ENCODE measurements around the gene TMEM140. TPM values are rescaled to one million over a fixed set of nuclear protein-coding genes. Genes with fewer than 3 reads are reported as not detected.

Gene TMEM140
- polyA plus RNA-seq, 4 donors = 5.4 to 19.3 (median 12.4) TPM

- no peak overlapping the region for H3K4me3 ChIP-seq (ENCODE audit: low read depth in 1 of 3, low read length in 3 of 3)
- peaks cover 0 to 38% of the 10 kb centered on the region in 2 donors for H3K9me3 ChIP-seq (ENCODE audit: control insufficient read depth in 2 of 2, insufficient read depth in 1 of 2, low read depth in 1 of 2, low read length in 1 of 2)
- whole genome bisulfite sequencing, 3 donors = 61 to 71% (median 69%) methylated on average over 5 of the region's 5 CpGs
- DNase-seq (peak; percentile 29 to 59), FAIRE-seq (no peak)
- peaks cover 0 to 36% (median 5%) of the 10 kb centered on the region in 3 donors for H3K36me3 ChIP-seq (ENCODE audit: control insufficient read depth in 3 of 3, insufficient read depth in 2 of 3, low read depth in 1 of 3, low read length in 3 of 3)
- no peaks in the 10 kb centered on the region for H3K27me3 ChIP-seq (ENCODE audit: control insufficient read depth in 3 of 3, insufficient read depth in 3 of 3, low read length in 3 of 3)
- H3K4me1 ChIP-seq (ENCODE audit: control insufficient read depth in 3 of 3, insufficient read depth in 2 of 3, low read depth in 1 of 3, low read length in 2 of 3) = peaks cover 4 to 12% (median 7%) of the 10 kb centered on the region in 3 donors
- H3K27ac ChIP-seq (ENCODE audit: low read depth in 1 of 3, low read length in 2 of 3) = peak overlapping the region; percentile 16 to 75 (median 50)
Measured at GRCh38 chr7:135160098-135160857, 12.4 kb downstream of the TMEM140 start.

GRCh38 chr7:135160858-135161653 is 13.2 kb downstream of the TMEM140 start:
- Histone ChIP-seq H3K4me3 (ENCODE audit: low read depth in 1 of 3, low read length in 3 of 3) (no peak overlapping the region), H3K9me3 (ENCODE audit: control insufficient read depth in 2 of 2, insufficient read depth in 1 of 2, low read depth in 1 of 2, low read length in 1 of 2) (peaks cover 0 to 31% of the 10 kb centered on the region in 2 donors), H3K36me3 (ENCODE audit: control insufficient read depth in 3 of 3, insufficient read depth in 2 of 3, low read depth in 1 of 3, low read length in 3 of 3) (peaks cover under 1 to 42% (median 8%) of the 10 kb centered on the region in 3 donors), H3K27me3 (ENCODE audit: control insufficient read depth in 3 of 3, insufficient read depth in 3 of 3, low read length in 3 of 3) (no peaks in the 10 kb centered on the region), H3K4me1 (ENCODE audit: control insufficient read depth in 3 of 3, insufficient read depth in 2 of 3, low read depth in 1 of 3, low read length in 2 of 3) (peaks cover 4 to 12% (median 7%) of the 10 kb centered on the region in 3 donors), H3K27ac (ENCODE audit: low read depth in 1 of 3, low read length in 2 of 3) (peak overlapping the region in 2 of 3 donors; percentile 5 to 75)
- WGBS, 3 donors = 63 to 81% (median 76%) methylated on average over 9 of the region's 9 CpGs
- FAIRE-seq (no peak), DNase-seq (no peak)

GRCh38 chr7:135161669-135162068 is 13.8 kb downstream of the TMEM140 start:
- Histone ChIP-seq H3K27ac (ENCODE audit: low read depth in 1 of 3, low read length in 2 of 3) (peak overlapping the region in 2 of 3 donors; percentile 2 to 38), H3K36me3 (ENCODE audit: control insufficient read depth in 3 of 3, insufficient read depth in 2 of 3, low read depth in 1 of 3, low read length in 3 of 3) (peaks cover 3 to 49% (median 10%) of the 10 kb centered on the region in 3 donors), H3K4me1 (ENCODE audit: control insufficient read depth in 3 of 3, insufficient read depth in 2 of 3, low read depth in 1 of 3, low read length in 2 of 3) (peaks cover 4 to 12% (median 7%) of the 10 kb centered on the region in 3 donors), H3K27me3 (ENCODE audit: control insufficient read depth in 3 of 3, insufficient read depth in 3 of 3, low read length in 3 of 3) (no peaks in the 10 kb centered on the region), H3K9me3 (ENCODE audit: control insufficient read depth in 2 of 2, insufficient read depth in 1 of 2, low read depth in 1 of 2, low read length in 1 of 2) (peaks cover 0 to 28% of the 10 kb centered on the region in 2 donors), H3K4me3 (ENCODE audit: low read depth in 1 of 3, low read length in 3 of 3) (no peak overlapping the region)
- no peak for FAIRE-seq
- 80 to 95% (median 95%) methylated on average over 6 of the region's 6 CpGs for WGBS, 3 donors
- DNase-seq = no peak

GRCh38 chr7:135162382-135163001 is 14.6 kb downstream of the TMEM140 start:
- H3K27me3 ChIP-seq (ENCODE audit: control insufficient read depth in 3 of 3, insufficient read depth in 3 of 3, low read length in 3 of 3) = no peaks in the 10 kb centered on the region
- H3K9me3 ChIP-seq (ENCODE audit: control insufficient read depth in 2 of 2, insufficient read depth in 1 of 2, low read depth in 1 of 2, low read length in 1 of 2) = peaks cover 0 to 21% of the 10 kb centered on the region in 2 donors
- peaks cover 4 to 12% (median 7%) of the 10 kb centered on the region in 3 donors for H3K4me1 ChIP-seq (ENCODE audit: control insufficient read depth in 3 of 3, insufficient read depth in 2 of 3, low read depth in 1 of 3, low read length in 2 of 3)
- DNase-seq = no peak
- H3K4me3 ChIP-seq (ENCODE audit: low read depth in 1 of 3, low read length in 3 of 3) = no peak overlapping the region
- no peak overlapping the region for H3K27ac ChIP-seq (ENCODE audit: low read depth in 1 of 3, low read length in 2 of 3)
- peaks cover 6 to 53% (median 10%) of the 10 kb centered on the region in 3 donors for H3K36me3 ChIP-seq (ENCODE audit: control insufficient read depth in 3 of 3, insufficient read depth in 2 of 3, low read depth in 1 of 3, low read length in 3 of 3)
- no peak for FAIRE-seq
- 93 to 96% (median 95%) methylated on average over 2 of the region's 2 CpGs for WGBS, 3 donors

- H3K9me3 ChIP-seq (ENCODE audit: control insufficient read depth in 2 of 2, insufficient read depth in 1 of 2, low read depth in 1 of 2, low read length in 1 of 2) = peaks cover 0 to 8% of the 10 kb centered on the region in 2 donors
- peak overlapping the region in 1 of 3 donors; percentile 14 for H3K27ac ChIP-seq (ENCODE audit: low read depth in 1 of 3, low read length in 2 of 3)
- H3K4me3 ChIP-seq (ENCODE audit: low read depth in 1 of 3, low read length in 3 of 3) = no peak overlapping the region
- H3K4me1 ChIP-seq (ENCODE audit: control insufficient read depth in 3 of 3, insufficient read depth in 2 of 3, low read depth in 1 of 3, low read length in 2 of 3) = peaks cover 9 to 16% (median 11%) of the 10 kb centered on the region in 3 donors
- WGBS, 3 donors = 87 to 88% (median 87%) methylated on average over 18 of the region's 18 CpGs
- FAIRE-seq (no peak), DNase-seq (no peak)
- H3K36me3 ChIP-seq (ENCODE audit: control insufficient read depth in 3 of 3, insufficient read depth in 2 of 3, low read depth in 1 of 3, low read length in 3 of 3) = peaks cover 6 to 52% (median 10%) of the 10 kb centered on the region in 3 donors
- no peaks in the 10 kb centered on the region for H3K27me3 ChIP-seq (ENCODE audit: control insufficient read depth in 3 of 3, insufficient read depth in 3 of 3, low read length in 3 of 3)
Measured at GRCh38 chr7:135164357-135165061, 16.6 kb downstream of the TMEM140 start.

GRCh38 chr7:135165862-135166261 is 18.0 kb downstream of the TMEM140 start:
- Histone ChIP-seq H3K4me1 (ENCODE audit: control insufficient read depth in 3 of 3, insufficient read depth in 2 of 3, low read depth in 1 of 3, low read length in 2 of 3) (peaks cover 3 to 16% (median 8%) of the 10 kb centered on the region in 3 donors), H3K4me3 (ENCODE audit: low read depth in 1 of 3, low read length in 3 of 3) (no peak overlapping the region), H3K27ac (ENCODE audit: low read depth in 1 of 3, low read length in 2 of 3) (peak overlapping the region in 1 of 3 donors; percentile 57), H3K27me3 (ENCODE audit: control insufficient read depth in 3 of 3, insufficient read depth in 3 of 3, low read length in 3 of 3) (no peaks in the 10 kb centered on the region), H3K9me3 (ENCODE audit: control insufficient read depth in 2 of 2, insufficient read depth in 1 of 2, low read depth in 1 of 2, low read length in 1 of 2) (peaks cover 0 to 8% of the 10 kb centered on the region in 2 donors), H3K36me3 (ENCODE audit: control insufficient read depth in 3 of 3, insufficient read depth in 2 of 3, low read depth in 1 of 3, low read length in 3 of 3) (peaks cover 6 to 53% (median 10%) of the 10 kb centered on the region in 3 donors)
- WGBS, 3 donors = 81 to 85% (median 82%) methylated on average over 4 of the region's 4 CpGs
- no peak for FAIRE-seq
- no peak for DNase-seq

GRCh38 chr7:135166338-135166990 is 18.6 kb downstream of the TMEM140 start:
- Histone ChIP-seq H3K9me3 (ENCODE audit: control insufficient read depth in 2 of 2, insufficient read depth in 1 of 2, low read depth in 1 of 2, low read length in 1 of 2) (peaks cover 0 to 8% of the 10 kb centered on the region in 2 donors), H3K4me1 (ENCODE audit: control insufficient read depth in 3 of 3, insufficient read depth in 2 of 3, low read depth in 1 of 3, low read length in 2 of 3) (peaks cover 1 to 15% (median 7%) of the 10 kb centered on the region in 3 donors), H3K36me3 (ENCODE audit: control insufficient read depth in 3 of 3, insufficient read depth in 2 of 3, low read depth in 1 of 3, low read length in 3 of 3) (peaks cover 6 to 53% (median 10%) of the 10 kb centered on the region in 3 donors), H3K27ac (ENCODE audit: low read depth in 1 of 3, low read length in 2 of 3) (peak overlapping the region in 1 of 3 donors; percentile 57), H3K27me3 (ENCODE audit: control insufficient read depth in 3 of 3, insufficient read depth in 3 of 3, low read length in 3 of 3) (no peaks in the 10 kb centered on the region), H3K4me3 (ENCODE audit: low read depth in 1 of 3, low read length in 3 of 3) (no peak overlapping the region)
- DNase-seq = no peak
- no peak for FAIRE-seq
- 78 to 91% (median 90%) methylated on average over 17 to 18 of the region's 18 CpGs for WGBS, 3 donors

Measured in small intestine (tissue), 7 donors.